ENCODE measurements around the gene SPPL2A. TPM values are rescaled to one million over a fixed set of nuclear protein-coding genes. Genes with fewer than 3 reads are reported as not detected.

SPPL2A gene
- total RNA-seq, 4 donors from 2014 or later: 63.8 to 128 (median 100) TPM

GRCh38 chr15:50665938-50666337 lies 99.6 kb downstream of the SPPL2A start:
- WGBS, 2 donors: 75 to 84% methylated on average over 5 of the region's 5 CpGs
- Histone ChIP-seq H3K4me1 (peaks cover 0 to 1% (median 0%) of the 10 kb centered on the region in 3 donors), H3K27me3 (no peaks in the 10 kb centered on the region), H3K27ac (no peak overlapping the region), H3K4me3 (no peak overlapping the region), H3K36me3 (peaks cover 0 to 53% (median 5%) of the 10 kb centered on the region in 3 donors), H3K9me3 (no peaks in the 10 kb centered on the region)
- TF ChIP-seq POLR2A (IDR thresholded peaks at IDR 0.05): no peak
- no peak for TF ChIP-seq CTCF (IDR thresholded peaks at IDR 0.05)
- no peak for DNase-seq
- intact Hi-C loops (cut with DNase I): no loop called here

- no peaks in the 10 kb centered on the region for H3K4me1 ChIP-seq
- peaks cover 0 to 99% (median 9%) of the 10 kb centered on the region in 3 donors for H3K36me3 ChIP-seq
- no peak for DNase-seq
- no peak overlapping the region for H3K27ac ChIP-seq
- H3K27me3 ChIP-seq: no peaks in the 10 kb centered on the region
- intact Hi-C loops (cut with DNase I): no loop called here
- TF ChIP-seq CTCF (IDR thresholded peaks at IDR 0.05) (no peak), POLR2A (IDR thresholded peaks at IDR 0.05) (no peak)
- no peaks in the 10 kb centered on the region for H3K9me3 ChIP-seq
- H3K4me3 ChIP-seq: no peak overlapping the region
- WGBS, 2 donors: 93 to 98% methylated on average over 4 of the region's 4 CpGs
Measured at GRCh38 chr15:50655555-50655954, 110.0 kb downstream of the SPPL2A start.

- DNase-seq: no peak
- Histone ChIP-seq H3K27me3 (no peaks in the 10 kb centered on the region), H3K36me3 (peaks cover 0 to 100% (median 15%) of the 10 kb centered on the region in 3 donors), H3K9me3 (no peaks in the 10 kb centered on the region), H3K27ac (no peak overlapping the region), H3K4me1 (no peaks in the 10 kb centered on the region), H3K4me3 (no peak overlapping the region)
- TF ChIP-seq POLR2A (IDR thresholded peaks at IDR 0.05): no peak
- TF ChIP-seq CTCF (IDR thresholded peaks at IDR 0.05): no peak
- intact Hi-C loops (cut with DNase I): no loop called here
- WGBS, 2 donors: 67 to 83% methylated on average over 6 of the region's 6 CpGs
Measured at GRCh38 chr15:50653156-50653743, 112.3 kb downstream of the SPPL2A start.

DNA sequence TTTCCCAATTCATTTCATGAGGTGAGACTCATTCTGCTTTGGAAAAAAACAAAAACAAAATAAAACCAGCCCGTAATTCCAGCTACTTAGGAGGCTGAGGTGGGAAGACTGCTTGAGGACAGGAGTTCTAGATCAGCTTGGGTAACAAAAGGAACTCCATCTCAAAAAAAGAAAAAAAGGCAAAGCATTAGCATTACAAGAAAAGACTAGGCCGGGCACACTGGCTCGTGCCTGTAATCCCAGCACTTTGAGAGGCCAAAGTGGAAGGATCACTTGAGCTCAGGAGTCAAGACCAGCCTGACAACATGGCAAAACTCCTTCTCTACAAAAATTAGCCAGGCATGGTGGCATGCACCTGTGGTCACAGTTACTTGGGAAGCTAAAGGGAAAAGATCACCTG lies 112.8 kb downstream of the SPPL2A start:
- WGBS, 2 donors: 86 to 100% methylated on average over 3 of the region's 3 CpGs
- Histone ChIP-seq H3K9me3 (no peaks in the 10 kb centered on the region), H3K27ac (no peak overlapping the region), H3K27me3 (no peaks in the 10 kb centered on the region), H3K4me3 (no peak overlapping the region), H3K4me1 (no peaks in the 10 kb centered on the region), H3K36me3 (peaks cover 0 to 100% (median 15%) of the 10 kb centered on the region in 3 donors)
- no peak for DNase-seq
- intact Hi-C loops (cut with DNase I): no loop called here
- no peak for TF ChIP-seq POLR2A (IDR thresholded peaks at IDR 0.05)
- no peak for TF ChIP-seq CTCF (IDR thresholded peaks at IDR 0.05)

Small RNA genes lying within 50 kb of the gene (small RNA-seq; reads per million reads assigned to genes)
- 0 reads per million in 4 donors for gene AC012100.1
- gene RN7SL354P: 0 reads per million in 4 donors

Other genes with a start within 250 kb of the SPPL2A start
- under 1 TPM in 1 of 4 donors, not detected in 3; 0.95 TPM for gene USP50, start 219.0 kb downstream of the SPPL2A start, total RNA-seq
- 10 to 100 TPM; 10.7 to 42.7 (median 27.2) TPM for gene TRPM7, start 78.9 kb downstream of the SPPL2A start, total RNA-seq
- gene AP4E1, start 143.0 kb upstream of the SPPL2A start, total RNA-seq: 10 to 100 TPM in 2 of 4 donors, 1 to 10 TPM in 2; 5.7 to 11.1 (median 10.1) TPM